CD4-positive, alpha-beta T cell (primary cell): ENCODE measurements around the gene UGT2A3. TPM values are rescaled to one million over a fixed set of nuclear protein-coding genes. Genes with fewer than 3 reads are reported as not detected.

Source experiments
- ATAC-seq: fragments of 200-7000 bp; cut with Tn5 transposase; one replicate; pipeline ENCODE4 v1.10.0; 2022; ENCODE audit warnings: mild to moderate bottlenecking; ENCODE audit not compliant: poor library complexity
- CTCF ChIA-PET: fragments of 350-600 bp; sonication (Branson Sonifier 250); formaldehyde crosslinking; loops from one replicate; lab custom pipeline; 2021; ENCODE audit warnings: antibody characterized with exemption, inconsistent platforms; lab: Charles Lee
- POLR2A ChIA-PET: fragments of 350-600 bp; sonication (Branson Sonifier 250); formaldehyde crosslinking; loops from one replicate; lab custom pipeline; 2021; ENCODE audit warnings: antibody characterized with exemption, inconsistent platforms; lab: Charles Lee
- DNase-seq, 14 experiments: peaks; one replicate each; pipeline ENCODE4 v3.0.0-alpha.2; 2013 to 2020; ENCODE audit warnings: mixed read lengths in 2 of 14
- H3K27ac ChIP-seq, 2 donors: one replicate each; pipeline versions ENCODE4 v1.5.1 to v1.7.0; 2013; ENCODE audit warnings: low read length in 2 of 2, low read depth in 1 of 2, mild to moderate bottlenecking in 1 of 2
- H3K27me3 ChIP-seq, 2 experiments: 1 replicate in 1 of 2; 2 replicates in 1 of 2; pipeline versions ENCODE4 v1.6.1 to v1.7.0; 2013; ENCODE audit warnings: low read length in 2 of 2, control low read depth in 1 of 2, mild to moderate bottlenecking in 1 of 2, moderate library complexity in 1 of 2; ENCODE audit not compliant: insufficient read depth in 2 of 2, control insufficient read depth in 1 of 2
- H3K36me3 ChIP-seq: one replicate; pipeline ENCODE4 v1.6.1; 2013; ENCODE audit warnings: low read length, control low read depth; ENCODE audit not compliant: insufficient read depth
- H3K4me1 ChIP-seq: one replicate; pipeline ENCODE4 v1.6.1; 2013; ENCODE audit warnings: low read length, control low read depth; ENCODE audit not compliant: insufficient read depth
- H3K4me3 ChIP-seq: one replicate; pipeline ENCODE4 v1.5.1; 2013; ENCODE audit warnings: mild to moderate bottlenecking, low read length, moderate library complexity
- H3K9me3 ChIP-seq, 2 experiments: 1 replicate in 1 of 2; 2 replicates in 1 of 2; pipeline versions ENCODE4 v1.6.1 to v1.7.0; 2013; ENCODE audit warnings: low read length in 2 of 2, mild to moderate bottlenecking in 2 of 2, control low read depth in 1 of 2, moderate library complexity in 1 of 2; ENCODE audit not compliant: control insufficient read depth in 1 of 2, insufficient read depth in 1 of 2
- H3K27ac Mint-ChIP-seq: one replicate; pipeline ENCODE4 v1.8.0; 2020; ENCODE audit warnings: mixed read lengths
- H3K27me3 Mint-ChIP-seq: one replicate; pipeline ENCODE4 v1.8.0; 2021; ENCODE audit warnings: mixed read lengths
- H3K36me3 Mint-ChIP-seq: one replicate; pipeline ENCODE4 v1.8.0; 2021; ENCODE audit warnings: low read depth, mixed read lengths
- H3K4me1 Mint-ChIP-seq: one replicate; pipeline ENCODE4 v1.8.0; 2021; ENCODE audit warnings: low read depth, mixed read lengths
- H3K4me3 Mint-ChIP-seq: one replicate; pipeline ENCODE4 v1.8.0; 2020; ENCODE audit warnings: mild to moderate bottlenecking, mixed read lengths
- H3K9me3 Mint-ChIP-seq: one replicate; pipeline ENCODE4 v1.8.0; 2020; ENCODE audit warnings: mixed read lengths
- intact Hi-C, 2 experiments: fragments of 100-400 bp; cut with DNase I in 1 of 2; cut with micrococcal nuclease in 1 of 2; formaldehyde crosslinking; loops; one replicate each; pipeline versions ENCODE4 v1.15.1 to v1.9.0; 2023 to 2025; cut with DNase I, micrococcal nuclease
- total RNA-seq, 174 experiments: library from RNA in 2 of 174; stranded (reverse) in 2 of 174; gene quantifications; one replicate each; pipeline ENCODE4 v1.2.3 and lab custom pipeline; 2021 to 2026
- TF ChIP-seq, protein P1 (sequence below): fragments of 200-600 bp; IDR thresholded peaks from one replicate; pipeline ENCODE4 v1.8.0; 2022; ENCODE audit warnings: antibody characterized with exemption, mild to moderate bottlenecking

The UGT2A3 gene
- total RNA-seq, 2 experiments from 2014 or later = not detected

DNA sequence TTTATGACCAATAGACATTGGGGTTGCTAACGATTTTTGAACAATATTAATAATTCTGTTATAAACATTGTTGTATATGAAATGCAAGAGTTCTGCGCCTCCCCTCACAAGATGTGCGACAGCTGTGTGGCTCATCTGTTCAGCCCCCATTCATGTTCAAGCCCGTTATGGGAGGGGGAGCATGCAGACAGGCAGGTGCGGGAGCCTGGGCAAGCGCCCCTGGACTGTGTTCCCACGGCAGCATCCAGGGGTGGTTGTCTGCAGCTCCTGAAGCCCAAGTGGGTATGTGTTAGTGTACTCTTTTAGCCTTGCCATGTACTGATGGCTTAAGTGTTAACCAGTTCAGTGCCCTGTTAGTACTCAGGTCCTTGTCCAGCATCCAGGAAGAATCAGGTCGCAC, 34.6 kb downstream of the UGT2A3 start:
- ChIA-PET CTCF (no interaction called here), POLR2A (no interaction called here)
- Histone ChIP-seq H3K27ac (no peak overlapping the region), H3K27me3 (no peaks in the 10 kb centered on the region), H3K4me1 (no peaks in the 10 kb centered on the region), H3K4me3 (no peak overlapping the region), H3K9me3 (no peaks in the 10 kb centered on the region), H3K36me3 (no peaks in the 10 kb centered on the region)
- DNase-seq (no peak), ATAC-seq (no peak)
- intact Hi-C loops = no loop called here
- Mint-ChIP-seq H3K36me3 (no peaks in the 10 kb centered on the region), H3K27me3 (no peaks in the 10 kb centered on the region), H3K27ac (no peak overlapping the region), H3K4me1 (no peaks in the 10 kb centered on the region), H3K4me3 (no peak overlapping the region), H3K9me3 (peaks cover 2% of the 10 kb centered on the region)
- TF ChIP-seq, protein P1, sequence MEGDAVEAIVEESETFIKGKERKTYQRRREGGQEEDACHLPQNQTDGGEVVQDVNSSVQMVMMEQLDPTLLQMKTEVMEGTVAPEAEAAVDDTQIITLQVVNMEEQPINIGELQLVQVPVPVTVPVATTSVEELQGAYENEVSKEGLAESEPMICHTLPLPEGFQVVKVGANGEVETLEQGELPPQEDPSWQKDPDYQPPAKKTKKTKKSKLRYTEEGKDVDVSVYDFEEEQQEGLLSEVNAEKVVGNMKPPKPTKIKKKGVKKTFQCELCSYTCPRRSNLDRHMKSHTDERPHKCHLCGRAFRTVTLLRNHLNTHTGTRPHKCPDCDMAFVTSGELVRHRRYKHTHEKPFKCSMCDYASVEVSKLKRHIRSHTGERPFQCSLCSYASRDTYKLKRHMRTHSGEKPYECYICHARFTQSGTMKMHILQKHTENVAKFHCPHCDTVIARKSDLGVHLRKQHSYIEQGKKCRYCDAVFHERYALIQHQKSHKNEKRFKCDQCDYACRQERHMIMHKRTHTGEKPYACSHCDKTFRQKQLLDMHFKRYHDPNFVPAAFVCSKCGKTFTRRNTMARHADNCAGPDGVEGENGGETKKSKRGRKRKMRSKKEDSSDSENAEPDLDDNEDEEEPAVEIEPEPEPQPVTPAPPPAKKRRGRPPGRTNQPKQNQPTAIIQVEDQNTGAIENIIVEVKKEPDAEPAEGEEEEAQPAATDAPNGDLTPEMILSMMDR = no peak

DNA sequence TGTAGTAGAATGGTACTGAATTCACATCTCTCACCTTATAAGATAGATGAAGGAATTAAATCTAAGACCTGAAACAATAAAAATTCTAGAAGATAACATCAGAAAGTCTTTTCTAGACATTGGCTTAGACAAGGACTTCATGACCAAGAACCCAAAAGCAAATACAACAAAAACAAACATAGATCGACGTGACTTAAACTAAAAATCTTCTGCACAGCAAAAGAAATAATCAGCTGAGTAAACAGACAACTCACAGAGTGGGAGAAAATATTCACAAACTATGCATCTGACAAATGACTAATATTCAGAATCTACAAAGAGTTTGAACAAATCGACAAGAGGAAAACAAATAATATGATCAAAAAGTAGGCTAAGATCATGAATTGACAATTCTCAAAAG, 38.8 kb downstream of the UGT2A3 start:
- POLR2A ChIA-PET = no interaction called here
- H3K9me3 ChIP-seq = no peaks in the 10 kb centered on the region
- no peaks in the 10 kb centered on the region for H3K36me3 Mint-ChIP-seq
- no peaks in the 10 kb centered on the region for H3K9me3 Mint-ChIP-seq
- no peak for DNase-seq
- no peak overlapping the region for H3K27ac ChIP-seq
- intact Hi-C loops = no loop called here
- H3K36me3 ChIP-seq = no peaks in the 10 kb centered on the region
- H3K27me3 Mint-ChIP-seq = no peaks in the 10 kb centered on the region
- no peaks in the 10 kb centered on the region for H3K4me1 ChIP-seq
- no peak overlapping the region for H3K4me3 ChIP-seq
- no peaks in the 10 kb centered on the region for H3K4me1 Mint-ChIP-seq
- no peak for ATAC-seq
- TF ChIP-seq, protein P1 = no peak
- H3K27ac Mint-ChIP-seq = no peak overlapping the region
- CTCF ChIA-PET = no interaction called here
- H3K27me3 ChIP-seq = no peaks in the 10 kb centered on the region
- no peak overlapping the region for H3K4me3 Mint-ChIP-seq

DNA sequence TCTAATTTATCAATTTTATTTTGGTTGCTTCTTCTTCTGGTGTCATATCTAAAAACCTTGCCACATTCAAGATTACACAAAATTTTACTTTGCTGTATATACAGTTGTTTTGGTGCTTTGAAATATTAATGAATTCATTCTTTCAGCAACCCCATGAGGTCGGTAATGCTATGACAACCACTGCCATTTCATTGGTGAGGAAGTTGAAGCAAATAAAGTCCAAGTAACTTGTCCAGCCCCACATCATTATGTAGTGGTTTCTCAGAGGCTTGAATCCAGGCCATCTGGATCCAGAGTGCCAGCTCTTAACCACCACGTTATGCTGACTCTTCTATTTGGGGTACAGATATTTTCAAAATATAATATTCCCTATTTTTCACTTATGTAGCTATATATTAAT, 42.2 kb downstream of the UGT2A3 start:
- H3K27me3 Mint-ChIP-seq = peaks cover 9% of the 10 kb centered on the region
- H3K9me3 Mint-ChIP-seq = no peaks in the 10 kb centered on the region
- no peak overlapping the region for H3K4me3 Mint-ChIP-seq
- TF ChIP-seq, protein P1 = no peak
- H3K27ac Mint-ChIP-seq = no peak overlapping the region
- intact Hi-C loops = no loop called here
- CTCF ChIA-PET = no interaction called here
- Histone ChIP-seq H3K27ac (no peak overlapping the region), H3K4me3 (no peak overlapping the region), H3K9me3 (peaks cover 0 to 5% of the 10 kb centered on the region in 2 experiments), H3K36me3 (no peaks in the 10 kb centered on the region), H3K4me1 (no peaks in the 10 kb centered on the region), H3K27me3 (no peaks in the 10 kb centered on the region)
- H3K36me3 Mint-ChIP-seq = no peaks in the 10 kb centered on the region
- H3K4me1 Mint-ChIP-seq = no peaks in the 10 kb centered on the region
- POLR2A ChIA-PET = no interaction called here
- no peak for ATAC-seq
- DNase-seq = no peak
